HepG2 (cell line): ENCODE measurements around the gene GRHPR. TPM values are rescaled to one million over a fixed set of nuclear protein-coding genes. Genes with fewer than 3 reads are reported as not detected.

ENCODE experiments used
- AKNA ChIP-seq: sonication (generic); formaldehyde crosslinking; IDR thresholded peaks from 2 replicates; pipeline ENCODE4 v1.4.0; 2020; ENCODE audit warnings: missing genetic modification reagents, borderline replicate concordance
- ATF5 ChIP-seq: sonication (generic); formaldehyde crosslinking; IDR thresholded peaks from 2 replicates; pipeline ENCODE4 v1.4.0; 2020; ENCODE audit warnings: mild to moderate bottlenecking, low read depth, missing genetic modification reagents
- CENPX ChIP-seq: sonication (generic); formaldehyde crosslinking; IDR thresholded peaks from 2 replicates; pipeline ENCODE4 v1.9.0; 2021; ENCODE audit warnings: mild to moderate bottlenecking, missing genetic modification reagents, moderate library complexity
- CSRNP1 ChIP-seq: sonication (generic); formaldehyde crosslinking; IDR thresholded peaks from 2 replicates; pipeline ENCODE4 v1.8.1; 2023; ENCODE audit warnings: mild to moderate bottlenecking, missing genetic modification reagents
- JDP2 ChIP-seq: sonication (generic); formaldehyde crosslinking; IDR thresholded peaks from 2 replicates; pipeline ENCODE4 v1.8.1; 2022; ENCODE audit warnings: missing genetic modification reagents, borderline replicate concordance
- KDM1A ChIP-seq: IDR thresholded peaks from 2 replicates; pipeline ENCODE4 v1.6.1; 2016; ENCODE audit warnings: missing compliant biosample characterization
- MAZ ChIP-seq, 2 experiments: sonication (generic) in 1 of 2; formaldehyde crosslinking in 1 of 2; IDR thresholded peaks; 2 replicates each; pipeline versions ENCODE4 v1.5.0 to v1.6.1; 2012 to 2020; ENCODE audit warnings: low read depth in 2 of 2, mild to moderate bottlenecking in 2 of 2, borderline replicate concordance in 1 of 2, improper control_type of control experiment in 1 of 2, low read length in 1 of 2, missing genetic modification reagents in 1 of 2, moderate library complexity in 1 of 2
- MTF2 ChIP-seq: sonication (generic); formaldehyde crosslinking; IDR thresholded peaks from 2 replicates; pipeline ENCODE4 v1.5.0; 2020; ENCODE audit warnings: missing genetic modification reagents, borderline replicate concordance
- NCOR1 ChIP-seq: fragments of 200-600 bp; sonication (generic); IDR thresholded peaks from 2 replicates; pipeline ENCODE4 v1.7.0; 2017; ENCODE audit warnings: antibody characterized with exemption, low read length, borderline replicate concordance
- TRIM24 ChIP-seq: sonication (generic); formaldehyde crosslinking; IDR thresholded peaks from 2 replicates; pipeline ENCODE4 v1.8.0; 2022; ENCODE audit warnings: mild to moderate bottlenecking, missing genetic modification reagents
- ZKSCAN8 ChIP-seq: IDR thresholded peaks from 2 replicates; pipeline ENCODE4 v1.6.1; 2016; ENCODE audit warnings: borderline replicate concordance, missing genetic modification reagents, missing compliant biosample characterization
- ZNF143 ChIP-seq: sonication (generic); formaldehyde crosslinking; IDR thresholded peaks from 2 replicates; pipeline ENCODE4 v1.4.0; 2020; ENCODE audit warnings: missing genetic modification reagents
- ZNF788 ChIP-seq: sonication (generic); formaldehyde crosslinking; IDR thresholded peaks from 2 replicates; pipeline ENCODE4 v1.5.0; 2020; ENCODE audit warnings: mild to moderate bottlenecking, missing genetic modification reagents, borderline replicate concordance
- ZNF816 ChIP-seq: sonication (generic); formaldehyde crosslinking; IDR thresholded peaks from 2 replicates; pipeline ENCODE4 v1.8.0; 2022; ENCODE audit warnings: missing genetic modification reagents, mild to moderate bottlenecking, borderline replicate concordance
- polyA plus RNA-seq, 8 experiments: library from polyadenylated mRNA; depleted of rRNA in 3 of 8; stranded (reverse) in 7 of 8; unstranded in 1 of 8; fragments of >200 nt; fragmentation: Illumina TruSeq in 4 of 8; extraction: Trizol in 4 of 8; gene quantifications; 2 replicates each; pipeline versions ENCODE4 v1.2.1 to v1.2.3, GENCODE V29; 2011 to 2016; ENCODE audit warnings: low read depth in 4 of 8, missing spikeins in 1 of 8, mixed read lengths in 1 of 8; ENCODE audit not compliant: insufficient read depth in 1 of 8
- total RNA-seq, 5 experiments: library from RNA; depleted of rRNA; stranded (reverse); fragments of >200 nt; fragmentation: Illumina TruSeq; extraction: Trizol; gene quantifications; 2 replicates each; pipeline ENCODE4 v1.2.3, GENCODE V29; 2016; ENCODE audit warnings: low read depth in 1 of 5
- TF ChIP-seq, protein P1 (sequence below): sonication (generic); formaldehyde crosslinking; IDR thresholded peaks from 2 replicates; pipeline ENCODE4 v1.4.0; 2020; ENCODE audit warnings: missing genetic modification reagents
- TF ChIP-seq, protein P2 (sequence below): sonication (generic); formaldehyde crosslinking; IDR thresholded peaks from 2 replicates; pipeline ENCODE4 v1.8.0; 2022; ENCODE audit warnings: mild to moderate bottlenecking, missing genetic modification reagents, moderate library complexity

The GRHPR gene
- total and polyA plus RNA-seq, 2 of the 13 experiments (the other 11 are each of a cell fraction or from before 2014, with no cell fraction given) = 113 to 115 TPM

DNA sequence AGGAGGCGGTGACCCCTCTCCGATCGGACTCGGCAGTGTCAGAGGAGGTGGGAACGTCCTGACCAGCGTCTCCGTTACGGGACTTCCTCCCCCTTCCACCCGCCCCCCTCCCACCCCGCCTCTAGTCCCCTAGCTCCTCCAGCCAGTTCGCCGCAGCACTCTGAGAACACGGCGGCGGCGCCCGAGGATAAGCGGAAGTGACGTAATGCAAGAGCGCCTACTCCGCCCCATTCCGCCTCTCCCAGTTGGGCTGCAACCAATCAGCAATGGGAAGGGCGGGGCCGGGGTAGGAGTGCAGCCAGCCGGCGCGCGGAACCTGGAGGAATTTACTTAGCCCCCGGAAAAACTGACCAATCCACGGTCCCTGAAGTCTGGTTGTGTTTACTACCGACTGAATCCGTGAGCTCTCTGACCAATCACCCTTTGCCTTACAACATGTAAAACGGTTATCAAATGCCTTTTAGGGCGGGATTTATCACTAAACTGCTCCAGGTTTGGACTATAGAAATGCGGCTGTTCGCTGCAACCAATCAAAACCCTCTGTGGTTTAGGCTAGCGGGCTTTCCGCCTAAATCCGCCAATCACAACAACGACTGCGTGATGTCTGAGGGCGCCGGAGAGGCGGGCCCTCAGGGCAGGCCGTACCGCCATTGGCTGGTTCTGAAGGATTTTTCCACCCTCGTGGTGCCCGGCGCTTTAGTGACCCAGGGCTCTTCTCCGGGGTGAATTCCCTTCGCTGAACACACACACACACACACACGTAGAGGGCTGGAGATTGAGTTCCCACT is 42.9 kb downstream of the GRHPR start, which contains the start of gene ZBTB5 (continued):
- no peak for TF ChIP-seq AKNA (CRISPR knock-in tag)
- no peak; the same call in 1 of the 2 replicates for TF ChIP-seq CSRNP1 (CRISPR knock-in tag)
- TF ChIP-seq MAZ (IDR thresholded peaks at IDR 0.05; ENCODE audit: borderline replicate concordance, low read depth, low read length) = 0 out of 2 replicates have a peak, but pooled peaks have one; percentile 16
- TF ChIP-seq MAZ (CRISPR knock-in tag; IDR thresholded peaks at IDR 0.05; ENCODE audit: low read depth) = no peak
- 0 out of 2 replicates have a peak, but pooled peaks have one; percentile 62 for TF ChIP-seq ATF5 (CRISPR knock-in tag)
- TF ChIP-seq, protein P1, sequence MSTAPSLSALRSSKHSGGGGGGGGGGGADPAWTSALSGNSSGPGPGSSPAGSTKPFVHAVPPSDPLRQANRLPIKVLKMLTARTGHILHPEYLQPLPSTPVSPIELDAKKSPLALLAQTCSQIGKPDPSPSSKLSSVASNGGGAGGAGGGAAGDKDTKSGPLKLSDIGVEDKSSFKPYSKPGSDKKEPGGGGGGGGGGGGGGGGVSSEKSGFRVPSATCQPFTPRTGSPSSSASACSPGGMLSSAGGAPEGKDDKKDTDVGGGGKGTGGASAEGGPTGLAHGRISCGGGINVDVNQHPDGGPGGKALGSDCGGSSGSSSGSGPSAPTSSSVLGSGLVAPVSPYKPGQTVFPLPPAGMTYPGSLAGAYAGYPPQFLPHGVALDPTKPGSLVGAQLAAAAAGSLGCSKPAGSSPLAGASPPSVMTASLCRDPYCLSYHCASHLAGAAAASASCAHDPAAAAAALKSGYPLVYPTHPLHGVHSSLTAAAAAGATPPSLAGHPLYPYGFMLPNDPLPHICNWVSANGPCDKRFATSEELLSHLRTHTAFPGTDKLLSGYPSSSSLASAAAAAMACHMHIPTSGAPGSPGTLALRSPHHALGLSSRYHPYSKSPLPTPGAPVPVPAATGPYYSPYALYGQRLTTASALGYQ = no peak
- no peak for TF ChIP-seq ZNF788
- TF ChIP-seq, protein P2, sequence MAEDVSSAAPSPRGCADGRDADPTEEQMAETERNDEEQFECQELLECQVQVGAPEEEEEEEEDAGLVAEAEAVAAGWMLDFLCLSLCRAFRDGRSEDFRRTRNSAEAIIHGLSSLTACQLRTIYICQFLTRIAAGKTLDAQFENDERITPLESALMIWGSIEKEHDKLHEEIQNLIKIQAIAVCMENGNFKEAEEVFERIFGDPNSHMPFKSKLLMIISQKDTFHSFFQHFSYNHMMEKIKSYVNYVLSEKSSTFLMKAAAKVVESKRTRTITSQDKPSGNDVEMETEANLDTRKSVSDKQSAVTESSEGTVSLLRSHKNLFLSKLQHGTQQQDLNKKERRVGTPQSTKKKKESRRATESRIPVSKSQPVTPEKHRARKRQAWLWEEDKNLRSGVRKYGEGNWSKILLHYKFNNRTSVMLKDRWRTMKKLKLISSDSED (CRISPR knock-in tag) = no peak
- TF ChIP-seq NCOR1 = peak; percentile 29; the same call in 1 of the 2 replicates
- 0 out of 2 replicates have a peak, but pooled peaks have one; percentile 81 for TF ChIP-seq ZNF816 (CRISPR knock-in tag)
- no peak for TF ChIP-seq JDP2 (CRISPR knock-in tag)
- no peak for TF ChIP-seq KDM1A
- no peak for TF ChIP-seq TRIM24 (CRISPR knock-in tag)
- TF ChIP-seq CENPX (CRISPR knock-in tag) = no peak
- no peak for TF ChIP-seq ZKSCAN8 (CRISPR knock-in tag)
- TF ChIP-seq ZNF143 (CRISPR knock-in tag) = no peak
- TF ChIP-seq MTF2 (CRISPR knock-in tag) = no peak
